Mesenchymal stem cell (in vitro differentiated cells and primary cell): Measurements from ENCODE around the gene SERPINA12.

Source experiments
- DNase-seq: peaks from one replicate; pipeline ENCODE4 v3.0.0-alpha.2; 2013
- H2AFZ ChIP-seq: one replicate; pipeline ENCODE4 v1.6.1; 2013; ENCODE audit warnings: low read depth, mild to moderate bottlenecking, control low read depth, inconsistent platforms, low read length, moderate library complexity
- H2AK5ac ChIP-seq: 2 replicates; pipeline ENCODE4 v1.6.1; 2013; ENCODE audit warnings: low read length, moderate library complexity, mild to moderate bottlenecking, inconsistent platforms; ENCODE audit not compliant: severe bottlenecking
- H2BK120ac ChIP-seq: one replicate; pipeline ENCODE4 v1.6.1; 2013; ENCODE audit warnings: low read depth, mild to moderate bottlenecking, inconsistent platforms, low read length, moderate library complexity
- H2BK12ac ChIP-seq, 2 experiments: one replicate each; pipeline ENCODE4 v1.6.1; 2013; ENCODE audit warnings: inconsistent platforms in 2 of 2, low read length in 2 of 2, mild to moderate bottlenecking in 2 of 2, moderate library complexity in 2 of 2, control low read depth in 1 of 2
- H2BK15ac ChIP-seq: one replicate; pipeline ENCODE4 v1.6.1; 2013; ENCODE audit warnings: mild to moderate bottlenecking, low read depth, inconsistent platforms; ENCODE audit not compliant: poor library complexity, severe bottlenecking
- H2BK5ac ChIP-seq: 2 replicates; pipeline ENCODE4 v1.6.1; 2013; ENCODE audit warnings: low read depth, mild to moderate bottlenecking, low read length, control low read depth, inconsistent platforms; ENCODE audit not compliant: poor library complexity, severe bottlenecking
- H3K14ac ChIP-seq, 2 experiments: one replicate each; pipeline ENCODE4 v1.6.1; 2013; ENCODE audit warnings: inconsistent platforms in 2 of 2, low read length in 2 of 2, control low read depth in 1 of 2, mild to moderate bottlenecking in 1 of 2, moderate library complexity in 1 of 2
- H3K18ac ChIP-seq, 2 experiments: one replicate each; pipeline ENCODE4 v1.6.1; 2013; ENCODE audit warnings: inconsistent platforms in 2 of 2, low read length in 2 of 2, control low read depth in 1 of 2, low read depth in 1 of 2, mild to moderate bottlenecking in 1 of 2
- H3K23ac ChIP-seq, 2 experiments: one replicate each; pipeline ENCODE4 v1.6.1; 2013; ENCODE audit warnings: inconsistent platforms in 2 of 2, low read length in 2 of 2, mild to moderate bottlenecking in 2 of 2, moderate library complexity in 2 of 2, control low read depth in 1 of 2
- H3K27ac ChIP-seq: 2 replicates; pipeline ENCODE4 v1.5.1; 2013; ENCODE audit warnings: mild to moderate bottlenecking, moderate library complexity, low read length, control low read depth, inconsistent platforms; ENCODE audit not compliant: poor library complexity, severe bottlenecking
- H3K27me3 ChIP-seq, 2 experiments: 2 replicates each; pipeline versions ENCODE4 v1.6.1 to v1.7.0; 2013; ENCODE audit warnings: low read length in 2 of 2, mild to moderate bottlenecking in 2 of 2, moderate library complexity in 2 of 2, control low read depth in 1 of 2, inconsistent platforms in 1 of 2; ENCODE audit not compliant: control insufficient read depth in 1 of 2, insufficient read depth in 1 of 2
- H3K36me3 ChIP-seq, 2 experiments: 2 replicates each; pipeline versions ENCODE4 v1.6.1 to v1.7.0; 2013; ENCODE audit warnings: low read length in 2 of 2, control low read depth in 1 of 2, inconsistent platforms in 1 of 2, low read depth in 1 of 2, mild to moderate bottlenecking in 1 of 2; ENCODE audit not compliant: insufficient read depth in 2 of 2, control insufficient read depth in 1 of 2
- H3K4ac ChIP-seq, 2 experiments: one replicate each; pipeline ENCODE4 v1.6.1; 2013; ENCODE audit warnings: inconsistent platforms in 2 of 2, low read length in 2 of 2, mild to moderate bottlenecking in 2 of 2, moderate library complexity in 2 of 2, control low read depth in 1 of 2, low read depth in 1 of 2
- H3K4me1 ChIP-seq: 2 replicates; pipeline ENCODE4 v1.6.1; 2013; ENCODE audit warnings: low read depth, low read length, control low read depth; ENCODE audit not compliant: control insufficient read depth, insufficient read depth
- H3K4me2 ChIP-seq: 2 replicates; pipeline ENCODE4 v1.6.1; 2013; ENCODE audit warnings: low read length, mild to moderate bottlenecking, inconsistent platforms; ENCODE audit not compliant: poor library complexity, severe bottlenecking
- H3K4me3 ChIP-seq, 2 experiments: 2 replicates each; pipeline versions ENCODE4 v1.5.1 to v1.7.0; 2013; ENCODE audit warnings: low read length in 2 of 2, mild to moderate bottlenecking in 2 of 2, control low read depth in 1 of 2, low read depth in 1 of 2; ENCODE audit not compliant: insufficient read depth in 1 of 2
- H3K79me1 ChIP-seq: replicated peaks from 2 replicates; pipeline ENCODE4 v1.6.1; 2013; ENCODE audit warnings: mild to moderate bottlenecking, control low read depth, low read length, inconsistent platforms; ENCODE audit not compliant: poor library complexity, severe bottlenecking
- H3K9ac ChIP-seq: 2 replicates; pipeline ENCODE4 v1.7.0; 2013; ENCODE audit warnings: mild to moderate bottlenecking, low read length, moderate library complexity
- H3K9me3 ChIP-seq: 2 replicates; pipeline ENCODE4 v1.7.0; 2013; ENCODE audit warnings: mild to moderate bottlenecking, low read length; ENCODE audit not compliant: control insufficient read depth
- H4K8ac ChIP-seq: one replicate; pipeline ENCODE4 v1.6.1; 2013; ENCODE audit warnings: inconsistent platforms, mild to moderate bottlenecking, low read length, moderate library complexity
- H4K91ac ChIP-seq: one replicate; pipeline ENCODE4 v1.6.1; 2013; ENCODE audit warnings: mild to moderate bottlenecking, low read length, inconsistent platforms
- WGBS: methylation state at CpG from one replicate; pipeline ENCODE4 v1.1.7; 2013; ENCODE audit warnings: mixed read lengths; 5-methylcytosine and 5-hydroxymethylcytosine counted together

Gene SERPINA12

GRCh38 chr14:94523265-94523664 lies 14.0 kb upstream of the SERPINA12 start:
- Histone ChIP-seq H3K23ac (no peak overlapping the region), H2AFZ (no peak overlapping the region), H3K27ac (no peak overlapping the region), H3K9ac (no peak overlapping the region), H3K18ac (no peak overlapping the region), H4K91ac (no peak overlapping the region), H3K4ac (no peak overlapping the region), H2BK5ac (no peak overlapping the region), H2BK12ac (no peak overlapping the region), H3K79me1 (no peaks in the 10 kb centered on the region), H3K4me1 (no peaks in the 10 kb centered on the region), H3K4me3 (no peak overlapping the region), H3K9me3 (peaks cover 8% of the 10 kb centered on the region), H2BK120ac (no peak overlapping the region), H2BK15ac (no peak overlapping the region), H3K14ac (no peak overlapping the region), H3K36me3 (no peaks in the 10 kb centered on the region), H3K4me2 (no peak overlapping the region), H4K8ac (no peak overlapping the region), H3K27me3 (peaks cover 4 to 36% of the 10 kb centered on the region in 2 experiments), H2AK5ac (no peak overlapping the region)
- no peak for DNase-seq
- WGBS: 79% methylated on average over 8 of the region's 8 CpGs

- no peak overlapping the region for H3K9ac ChIP-seq
- no peak for DNase-seq
- H3K9me3 ChIP-seq: peaks cover 8% of the 10 kb centered on the region
- H3K4me1 ChIP-seq: no peaks in the 10 kb centered on the region
- no peaks in the 10 kb centered on the region for H3K79me1 ChIP-seq
- H3K14ac ChIP-seq: no peak overlapping the region
- no peak overlapping the region for H3K4me2 ChIP-seq
- no peak overlapping the region for H3K4ac ChIP-seq
- no peak overlapping the region for H2BK15ac ChIP-seq
- WGBS: 74% methylated on average over 7 of the region's 7 CpGs
- H2BK5ac ChIP-seq: no peak overlapping the region
- H3K36me3 ChIP-seq: no peaks in the 10 kb centered on the region
- H2AK5ac ChIP-seq: no peak overlapping the region
- H3K27ac ChIP-seq: no peak overlapping the region
- no peak overlapping the region for H4K8ac ChIP-seq
- no peak overlapping the region for H2AFZ ChIP-seq
- no peak overlapping the region for H2BK12ac ChIP-seq
- H4K91ac ChIP-seq: no peak overlapping the region
- peaks cover 8 to 47% of the 10 kb centered on the region in 2 experiments for H3K27me3 ChIP-seq
- no peak overlapping the region for H3K18ac ChIP-seq
- no peak overlapping the region for H3K4me3 ChIP-seq
- H2BK120ac ChIP-seq: no peak overlapping the region
- H3K23ac ChIP-seq: no peak overlapping the region
These were observed 13.0 kb upstream of the SERPINA12 start for GRCh38 chr14:94522115-94522724.

- Histone ChIP-seq H3K9me3 (peaks cover 5% of the 10 kb centered on the region), H3K27me3 (peaks cover 8 to 50% of the 10 kb centered on the region in 2 experiments), H3K4ac (no peak overlapping the region), H3K14ac (no peak overlapping the region), H2BK120ac (no peak overlapping the region), H4K8ac (no peak overlapping the region), H3K4me1 (no peaks in the 10 kb centered on the region), H3K4me3 (no peak overlapping the region), H3K9ac (no peak overlapping the region), H2BK12ac (no peak overlapping the region), H3K79me1 (no peaks in the 10 kb centered on the region), H2AFZ (no peak overlapping the region), H3K27ac (no peak overlapping the region), H3K18ac (no peak overlapping the region), H2BK15ac (no peak overlapping the region), H3K36me3 (no peaks in the 10 kb centered on the region), H2AK5ac (no peak overlapping the region), H3K4me2 (no peak overlapping the region), H3K23ac (no peak overlapping the region), H4K91ac (no peak overlapping the region), H2BK5ac (no peak overlapping the region)
- 65% methylated on average over 5 of the region's 5 CpGs for WGBS
- no peak for DNase-seq
These were observed 12.3 kb upstream of the SERPINA12 start for GRCh38 chr14:94521375-94522114.

GRCh38 chr14:94517641-94518257 lies 8.5 kb upstream of the SERPINA12 start:
- Histone ChIP-seq H2AK5ac (no peak overlapping the region), H3K9me3 (no peaks in the 10 kb centered on the region), H3K27ac (no peak overlapping the region), H3K4ac (no peak overlapping the region), H3K9ac (no peak overlapping the region), H3K36me3 (no peaks in the 10 kb centered on the region), H3K18ac (no peak overlapping the region), H4K8ac (no peak overlapping the region), H3K4me2 (no peak overlapping the region), H2BK5ac (no peak overlapping the region), H4K91ac (no peak overlapping the region), H2BK12ac (no peak overlapping the region), H2BK120ac (no peak overlapping the region), H2AFZ (no peak overlapping the region), H3K4me3 (no peak overlapping the region), H2BK15ac (no peak overlapping the region), H3K23ac (no peak overlapping the region), H3K4me1 (no peaks in the 10 kb centered on the region), H3K14ac (no peak overlapping the region), H3K79me1 (no peaks in the 10 kb centered on the region), H3K27me3 (peaks cover 4 to 46% of the 10 kb centered on the region in 2 experiments)
- DNase-seq: no peak
- 52% methylated on average over 7 of the region's 7 CpGs for WGBS
